Glutamatergic neuron (in vitro differentiated cells): ENCODE results near the gene ARHGEF19. TPM values are rescaled to one million over a fixed set of nuclear protein-coding genes. Genes with fewer than 3 reads are reported as not detected.
A peak's percentile ranks its signal among the peaks of the same experiment; 100 is the strongest.
"Not testable (repeated sequence)": the region's sequence is repeated elsewhere in the genome, so short reads cannot be mapped to it uniquely, and the experiment has no call there.

Source experiments
- DNase-seq: peaks from one replicate; pipeline ENCODE4 v3.0.0; 2022
- H3K27ac Mint-ChIP-seq: one replicate; pipeline ENCODE4 v1.8.0; 2020; ENCODE audit warnings: mild to moderate bottlenecking, mixed read lengths, inconsistent platforms; ENCODE audit not compliant: unreplicated experiment
- H3K27me3 Mint-ChIP-seq: one replicate; pipeline ENCODE4 v1.8.0; 2020; ENCODE audit warnings: mild to moderate bottlenecking, moderate library complexity, mixed read lengths, inconsistent platforms; ENCODE audit not compliant: unreplicated experiment
- H3K36me3 Mint-ChIP-seq: one replicate; pipeline ENCODE4 v1.8.0; 2020; ENCODE audit warnings: mild to moderate bottlenecking, mixed read lengths, inconsistent platforms; ENCODE audit not compliant: unreplicated experiment
- H3K4me1 Mint-ChIP-seq: one replicate; pipeline ENCODE4 v1.8.0; 2020; ENCODE audit warnings: mild to moderate bottlenecking, low read depth, mixed read lengths, inconsistent platforms; ENCODE audit not compliant: unreplicated experiment
- H3K4me3 Mint-ChIP-seq: one replicate; pipeline ENCODE4 v1.8.0; 2020; ENCODE audit warnings: mild to moderate bottlenecking, mixed read lengths, inconsistent platforms; ENCODE audit not compliant: unreplicated experiment
- H3K9me3 Mint-ChIP-seq: one replicate; pipeline ENCODE4 v1.8.0; 2020; ENCODE audit warnings: mild to moderate bottlenecking, moderate library complexity, mixed read lengths, inconsistent platforms; ENCODE audit not compliant: unreplicated experiment
- total RNA-seq: library from RNA; stranded (reverse); fragmentation: NEBNext Ultra II Directional; extraction: Animal tissue kit (Norgen Biotek cat#: 25700); gene quantifications from one replicate; pipeline ENCODE4 v1.2.1, GENCODE V29; 2021; ENCODE audit not compliant: unreplicated experiment
- TF ChIP-seq, protein P1 (sequence below): fragments of 200-600 bp; sonication (generic); IDR thresholded peaks from one replicate; pipeline ENCODE4 v1.5.0; 2021; ENCODE audit not compliant: partially characterized antibody, unreplicated experiment

ARHGEF19 gene
- total RNA-seq, 1 donor from 2014 or later: 3.4 TPM

GRCh38 chr1:16215882-16216753 lies 3.7 kb upstream of the ARHGEF19 start:
- H3K36me3 Mint-ChIP-seq: no peaks in the 10 kb centered on the region
- DNase-seq: peak; percentile 91
- peaks cover 3% of the 10 kb centered on the region for H3K9me3 Mint-ChIP-seq
- H3K4me1 Mint-ChIP-seq: peaks cover 2% of the 10 kb centered on the region
- peak overlapping the region; percentile 80 for H3K27ac Mint-ChIP-seq
- TF ChIP-seq, protein P1, sequence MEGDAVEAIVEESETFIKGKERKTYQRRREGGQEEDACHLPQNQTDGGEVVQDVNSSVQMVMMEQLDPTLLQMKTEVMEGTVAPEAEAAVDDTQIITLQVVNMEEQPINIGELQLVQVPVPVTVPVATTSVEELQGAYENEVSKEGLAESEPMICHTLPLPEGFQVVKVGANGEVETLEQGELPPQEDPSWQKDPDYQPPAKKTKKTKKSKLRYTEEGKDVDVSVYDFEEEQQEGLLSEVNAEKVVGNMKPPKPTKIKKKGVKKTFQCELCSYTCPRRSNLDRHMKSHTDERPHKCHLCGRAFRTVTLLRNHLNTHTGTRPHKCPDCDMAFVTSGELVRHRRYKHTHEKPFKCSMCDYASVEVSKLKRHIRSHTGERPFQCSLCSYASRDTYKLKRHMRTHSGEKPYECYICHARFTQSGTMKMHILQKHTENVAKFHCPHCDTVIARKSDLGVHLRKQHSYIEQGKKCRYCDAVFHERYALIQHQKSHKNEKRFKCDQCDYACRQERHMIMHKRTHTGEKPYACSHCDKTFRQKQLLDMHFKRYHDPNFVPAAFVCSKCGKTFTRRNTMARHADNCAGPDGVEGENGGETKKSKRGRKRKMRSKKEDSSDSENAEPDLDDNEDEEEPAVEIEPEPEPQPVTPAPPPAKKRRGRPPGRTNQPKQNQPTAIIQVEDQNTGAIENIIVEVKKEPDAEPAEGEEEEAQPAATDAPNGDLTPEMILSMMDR: no peak
- peaks cover 8% of the 10 kb centered on the region for H3K27me3 Mint-ChIP-seq
- H3K4me3 Mint-ChIP-seq: peak overlapping the region; percentile 93

- H3K27ac Mint-ChIP-seq, H3K36me3 Mint-ChIP-seq, H3K27me3 Mint-ChIP-seq, H3K9me3 Mint-ChIP-seq, H3K4me1 Mint-ChIP-seq, DNase-seq, H3K4me3 Mint-ChIP-seq: not testable (repeated sequence)
These were observed 2.8 kb upstream of the ARHGEF19 start for GRCh38 chr1:16215240-16215639.

DNA sequence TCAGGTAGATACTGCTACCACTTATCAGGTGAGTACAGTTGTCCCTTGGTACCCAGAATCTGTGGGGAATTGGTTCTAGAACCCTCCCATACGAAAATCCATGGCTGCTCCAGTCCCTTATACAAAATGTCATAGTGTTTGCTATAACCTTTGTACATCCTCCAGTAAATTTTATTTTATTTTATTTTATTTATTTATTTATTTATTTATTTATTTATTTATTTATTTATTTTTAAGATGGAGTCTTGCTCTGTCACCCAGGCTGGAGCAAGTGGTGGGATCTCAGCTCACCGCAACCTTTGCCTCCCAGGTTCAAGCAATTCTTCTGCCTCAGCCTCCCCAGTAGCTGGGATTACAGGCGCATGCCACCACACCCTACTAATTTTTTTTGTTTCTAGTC lies 1.1 kb upstream of the ARHGEF19 start:
- H3K27ac Mint-ChIP-seq, H3K36me3 Mint-ChIP-seq, H3K27me3 Mint-ChIP-seq, H3K4me1 Mint-ChIP-seq, DNase-seq, H3K4me3 Mint-ChIP-seq, H3K9me3 Mint-ChIP-seq: not testable (repeated sequence)

DNA sequence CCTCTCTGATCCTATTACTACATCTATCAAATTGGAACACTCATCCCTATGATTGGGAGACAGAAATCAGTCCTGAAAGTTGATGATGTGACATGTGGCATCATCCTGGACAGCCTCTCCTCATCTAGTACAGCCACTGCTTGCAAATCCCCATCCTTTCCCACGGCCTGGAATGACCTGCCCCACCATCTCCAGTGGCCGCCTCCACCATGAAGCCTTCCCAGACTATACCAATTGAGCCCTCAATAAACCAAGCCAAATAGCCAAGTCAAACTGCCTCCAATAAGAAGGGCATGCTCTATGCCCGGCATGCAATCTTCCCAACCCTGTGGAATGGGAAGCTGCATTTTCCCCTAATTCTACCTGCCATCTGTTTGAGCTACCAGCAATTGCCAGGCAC lies 561 bp upstream of the ARHGEF19 start:
- Mint-ChIP-seq H3K4me1 (peaks cover 4% of the 10 kb centered on the region), H3K27me3 (peaks cover 6% of the 10 kb centered on the region), H3K27ac (no peak overlapping the region), H3K4me3 (no peak overlapping the region), H3K9me3 (peaks cover 3% of the 10 kb centered on the region), H3K36me3 (no peaks in the 10 kb centered on the region)
- TF ChIP-seq, protein P1: no peak
- DNase-seq: no peak

DNA sequence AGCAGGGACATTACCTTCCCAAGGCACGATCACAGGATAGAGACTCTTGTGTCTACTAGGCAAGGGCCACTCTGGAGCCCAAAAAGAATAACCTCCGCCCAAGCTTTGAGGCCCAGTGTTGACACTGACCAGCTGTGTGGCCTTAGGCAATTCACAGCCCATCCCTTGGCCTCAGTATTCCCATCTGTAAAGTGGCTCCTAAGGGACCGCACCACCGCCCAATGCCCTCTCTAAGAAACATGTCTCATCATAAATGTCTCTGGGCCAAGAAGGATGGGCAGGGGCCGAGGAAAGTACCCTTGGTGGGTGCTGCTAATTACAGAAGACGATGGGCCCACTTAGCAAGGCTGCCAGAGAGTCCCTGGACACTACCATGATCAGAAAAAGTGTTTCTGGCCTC lies 628 bp downstream of the ARHGEF19 start:
- H3K4me3 Mint-ChIP-seq: no peak overlapping the region
- peaks cover 4% of the 10 kb centered on the region for H3K4me1 Mint-ChIP-seq
- TF ChIP-seq, protein P1: no peak
- DNase-seq: no peak
- H3K27me3 Mint-ChIP-seq: peaks cover 7% of the 10 kb centered on the region
- H3K27ac Mint-ChIP-seq: no peak overlapping the region
- peaks cover 2% of the 10 kb centered on the region for H3K9me3 Mint-ChIP-seq
- H3K36me3 Mint-ChIP-seq: no peaks in the 10 kb centered on the region

- no peak for DNase-seq
- no peak overlapping the region for H3K4me3 Mint-ChIP-seq
- H3K27ac Mint-ChIP-seq: no peak overlapping the region
- no peaks in the 10 kb centered on the region for H3K36me3 Mint-ChIP-seq
- TF ChIP-seq, protein P1: no peak
- H3K27me3 Mint-ChIP-seq: peaks cover 7% of the 10 kb centered on the region
- H3K4me1 Mint-ChIP-seq: peaks cover 2% of the 10 kb centered on the region
- H3K9me3 Mint-ChIP-seq: peaks cover 2% of the 10 kb centered on the region
These were observed 1.9 kb downstream of the ARHGEF19 start for GRCh38 chr1:16210581-16210980.
